Medulla oblongata (tissue), 1 donor: ENCODE results near the gene GRIK1.

ENCODE experiments used
- DNase-seq: peaks from one replicate; pipeline ENCODE4 v3.0.0-alpha.2; 2015; ENCODE audit errors: extremely low spot score

The GRIK1 gene

DNA sequence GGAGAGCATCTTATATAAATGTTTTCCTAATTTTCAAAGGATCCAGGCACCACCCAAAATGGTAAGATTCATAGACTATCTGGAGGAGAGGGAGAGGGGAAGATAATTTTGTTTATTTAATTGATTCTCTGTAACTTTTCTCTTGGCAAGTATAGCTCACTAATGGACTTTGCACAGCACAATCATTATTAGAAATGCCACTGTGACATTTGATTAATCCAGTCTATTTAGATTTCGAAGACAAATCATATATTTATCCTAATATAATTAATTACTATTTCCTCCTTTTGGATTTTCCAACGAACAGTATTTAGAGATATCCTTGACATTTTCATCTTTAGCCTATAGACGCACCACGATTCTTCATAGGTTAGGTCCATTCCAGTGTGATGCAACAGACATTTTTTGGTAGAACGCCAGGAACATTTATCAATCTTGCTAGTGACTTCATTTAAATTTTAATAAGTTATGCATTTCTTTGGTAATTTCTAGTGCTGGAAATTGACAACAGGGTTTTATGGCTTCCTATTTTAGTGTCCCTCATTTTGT is 152.4 kb downstream of the GRIK1 start:
- DNase-seq, result no peak

DNA sequence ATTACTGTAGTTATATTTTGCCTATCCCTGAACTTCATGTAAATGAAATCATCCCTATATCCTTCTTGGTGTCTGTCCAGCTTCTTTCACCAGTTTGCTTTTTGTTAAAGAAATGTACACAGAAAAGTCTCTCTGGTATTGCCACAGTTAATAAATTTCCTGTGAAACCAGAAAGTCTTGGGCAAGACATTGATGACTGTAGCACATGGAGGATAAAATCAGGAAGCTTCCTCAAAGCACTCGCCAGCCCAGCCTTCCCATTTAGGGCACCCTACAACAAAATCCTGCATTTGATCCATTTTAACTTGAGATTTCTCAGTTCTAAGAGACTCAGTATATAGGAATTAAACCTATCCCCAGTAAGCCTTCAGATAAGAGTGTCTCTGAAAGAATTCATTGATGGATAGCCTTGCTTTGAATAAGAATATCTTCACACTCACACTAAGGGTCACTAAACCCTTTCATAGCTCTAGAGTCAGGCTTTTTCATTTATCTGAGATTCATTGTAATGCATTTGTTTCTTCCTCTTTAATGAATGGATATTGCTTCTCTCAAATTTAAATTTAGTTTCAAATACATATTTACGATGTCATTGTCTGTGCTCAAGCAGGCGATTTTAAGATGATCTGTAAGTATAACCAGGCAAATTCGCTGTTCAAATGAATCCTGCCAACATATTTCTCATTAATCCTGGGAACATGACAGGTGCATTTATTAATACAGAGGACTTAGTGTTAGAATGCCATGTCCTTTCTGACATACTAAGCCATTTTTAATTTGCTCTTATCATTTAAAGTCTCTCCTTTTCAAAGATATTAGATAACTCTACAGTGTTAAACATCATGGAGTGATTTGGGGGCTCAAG is 153.1 kb downstream of the GRIK1 start:
- no peak for DNase-seq

DNA sequence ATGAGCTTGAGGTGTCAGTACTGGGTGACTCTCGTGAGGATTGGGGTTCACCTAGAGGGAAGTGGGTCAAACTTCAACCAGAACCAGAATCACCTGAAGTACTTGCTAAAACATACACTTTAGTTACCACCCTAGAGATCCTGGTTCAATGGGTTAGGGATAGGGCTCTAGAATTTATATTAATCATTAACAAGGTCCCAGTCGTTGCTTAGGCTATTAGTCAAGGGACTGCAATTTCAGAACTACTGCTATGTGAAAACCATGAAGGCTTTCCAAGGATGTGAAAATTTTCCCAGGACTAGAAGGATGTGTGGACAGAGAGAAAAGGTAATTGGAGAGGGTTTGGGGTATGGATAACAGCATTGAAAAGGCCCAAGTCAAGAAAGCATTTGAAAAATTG is 162.6 kb downstream of the GRIK1 start:
- no peak for DNase-seq

DNA sequence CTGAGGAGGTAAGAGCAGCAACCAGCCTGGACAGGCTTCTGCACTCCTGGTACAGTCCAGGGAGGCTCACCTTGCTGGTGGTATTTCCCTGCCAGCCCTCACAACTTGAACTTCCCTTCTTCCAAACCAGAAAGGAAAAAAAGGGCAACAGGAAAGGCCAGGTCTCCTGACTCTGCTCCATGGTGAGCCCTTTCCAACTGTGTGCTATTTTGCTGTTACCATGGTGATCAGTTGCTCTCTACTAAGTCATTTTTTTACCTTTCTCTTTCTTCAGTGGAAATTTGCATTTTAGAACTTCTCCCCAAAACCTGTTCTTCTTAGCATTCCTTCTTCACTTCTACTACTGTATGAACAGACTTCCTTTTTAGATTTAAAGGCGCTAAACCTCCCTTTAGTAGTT is 164.3 kb downstream of the GRIK1 start:
- no peak for DNase-seq

DNA sequence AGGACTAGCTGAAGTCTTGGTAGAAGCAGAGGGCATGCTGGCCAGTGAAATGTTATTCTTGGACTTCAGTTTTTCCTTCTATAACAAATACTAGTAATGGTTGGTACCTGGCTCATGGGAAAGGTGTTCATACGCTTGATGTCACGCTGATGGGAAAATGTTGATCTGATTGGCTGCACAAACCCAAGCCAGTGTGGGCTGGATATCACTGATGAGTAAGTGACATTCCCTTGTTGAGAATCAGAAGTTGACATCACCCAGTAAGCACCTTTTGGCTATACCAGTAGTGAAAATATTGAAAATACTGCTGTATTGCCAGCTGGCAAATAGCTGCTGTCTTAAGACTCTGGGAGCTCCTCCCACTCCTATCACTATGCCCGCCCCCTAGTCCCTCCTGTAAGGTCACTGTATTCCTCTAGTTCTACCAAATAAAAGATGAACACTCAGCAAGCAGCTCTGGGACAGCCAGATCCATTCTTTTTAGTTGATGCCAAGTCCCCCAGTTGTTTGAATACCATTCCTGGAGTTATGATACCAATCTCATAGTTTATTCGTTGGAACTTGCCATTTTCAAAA is 168.2 kb downstream of the GRIK1 start:
- no peak for DNase-seq

DNA sequence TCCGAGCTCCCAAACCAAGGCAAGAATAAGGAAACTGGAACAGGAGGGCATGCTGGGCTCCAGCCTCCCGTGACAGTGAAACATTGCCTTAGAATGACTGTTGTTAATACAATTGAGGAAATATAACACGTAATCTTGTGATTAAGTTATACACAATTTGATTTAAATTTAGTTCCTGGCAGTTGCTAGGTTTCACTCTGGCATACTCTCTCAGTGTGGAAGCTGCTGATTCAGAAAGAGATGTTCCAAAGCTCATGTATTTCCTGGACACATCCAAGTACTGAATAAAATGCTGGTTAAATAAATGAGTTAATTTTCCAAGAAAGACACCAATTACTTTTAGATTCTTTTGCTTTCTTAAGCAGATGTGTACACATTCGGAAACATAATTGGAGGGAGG is 176.1 kb downstream of the GRIK1 start:
- DNase-seq, result no peak

DNA sequence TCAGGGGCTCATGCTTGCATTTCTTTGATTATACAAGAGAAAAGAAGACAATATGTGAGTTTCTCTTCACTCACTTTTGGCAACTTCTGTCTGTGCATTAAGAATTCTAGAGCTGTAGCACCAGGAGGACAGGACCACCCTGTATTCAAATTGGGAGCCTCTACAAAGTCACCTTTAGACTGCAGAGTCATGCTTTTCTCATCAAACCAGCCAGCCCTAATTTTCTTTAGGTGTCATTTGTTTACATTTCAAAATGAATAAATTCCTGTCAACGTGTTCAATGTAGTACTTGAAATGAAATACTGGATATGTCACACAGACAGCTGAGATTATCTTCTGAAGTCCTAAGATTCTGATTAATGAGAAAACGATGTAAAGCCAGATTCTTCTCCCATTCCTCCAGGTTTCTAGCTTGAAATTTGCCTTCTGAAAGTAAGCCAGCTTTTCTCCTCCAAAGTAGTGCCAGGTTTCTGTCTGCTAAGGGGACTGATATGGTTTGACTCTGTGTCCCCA is 177.2 kb downstream of the GRIK1 start:
- no peak for DNase-seq

DNA sequence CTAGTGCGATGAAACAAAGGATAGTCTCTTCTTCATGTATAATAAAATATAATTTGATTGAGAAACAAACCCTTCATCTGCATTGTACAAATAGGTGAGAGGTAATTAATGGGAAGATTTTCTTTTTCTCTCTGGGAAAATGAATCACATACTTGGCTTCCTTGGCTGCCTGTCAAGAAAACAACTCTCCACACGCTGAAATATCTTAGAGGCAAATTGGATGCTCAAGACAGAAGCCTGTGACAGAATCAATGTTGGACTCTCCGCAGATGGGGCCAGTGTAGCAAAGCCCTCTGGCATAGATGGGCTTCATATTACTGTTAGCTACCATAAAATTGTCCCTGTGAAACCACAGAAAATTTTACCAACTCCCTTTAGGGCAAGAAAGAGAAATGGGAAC is 186.6 kb downstream of the GRIK1 start:
- DNase-seq, result no peak

DNA sequence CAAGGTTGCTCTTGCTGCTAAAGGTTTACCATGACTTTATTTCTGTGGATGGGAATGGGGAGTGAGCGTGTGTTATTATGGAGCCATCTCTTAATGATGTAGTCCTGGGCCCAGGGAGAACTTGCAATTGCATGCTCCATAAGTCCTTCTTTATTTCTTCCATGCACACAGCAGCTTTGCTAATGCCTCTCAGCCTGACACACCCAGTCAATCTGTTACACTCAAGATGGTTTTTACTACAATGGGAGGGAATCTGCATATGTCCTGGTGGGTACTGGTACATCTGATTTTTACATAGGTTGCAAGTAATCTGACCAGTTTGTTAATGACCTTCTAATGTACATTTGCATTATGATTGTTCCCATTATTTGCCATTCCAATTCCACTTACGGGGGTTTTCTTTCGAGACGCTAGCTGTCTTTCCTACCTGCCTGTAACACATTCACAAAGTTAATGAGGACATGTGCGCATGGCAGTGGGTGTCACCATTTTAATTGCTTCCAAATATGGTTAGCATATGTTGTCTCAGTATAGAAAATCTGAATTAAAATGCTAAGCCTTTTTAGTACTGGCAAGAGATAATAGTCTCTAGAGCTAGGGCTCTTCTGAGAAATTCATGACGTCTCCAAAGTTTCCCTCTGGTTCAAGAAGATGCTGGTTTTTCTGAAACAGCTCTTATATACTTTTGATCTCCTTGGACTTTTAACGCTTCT is 188.2 kb downstream of the GRIK1 start:
- no peak for DNase-seq

DNA sequence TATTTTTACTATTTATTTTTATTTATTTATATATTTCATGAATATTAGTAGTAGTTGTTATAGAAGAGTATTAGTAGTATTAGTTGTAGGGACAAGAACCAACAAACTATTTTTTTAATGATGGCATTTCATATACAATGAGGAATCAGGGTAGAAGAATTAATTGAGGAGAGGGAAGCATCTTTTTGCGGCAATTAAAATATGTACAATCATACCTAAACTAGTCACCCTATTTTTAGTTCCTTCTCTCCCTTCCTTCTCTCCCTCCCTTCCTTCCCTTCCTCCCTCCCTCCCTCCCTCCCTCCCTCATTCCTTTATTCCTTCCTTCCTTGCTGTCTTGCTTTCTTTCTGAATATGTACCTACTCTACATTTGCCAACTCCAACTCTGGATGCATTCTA is 189.8 kb downstream of the GRIK1 start:
- DNase-seq, result no peak

DNA sequence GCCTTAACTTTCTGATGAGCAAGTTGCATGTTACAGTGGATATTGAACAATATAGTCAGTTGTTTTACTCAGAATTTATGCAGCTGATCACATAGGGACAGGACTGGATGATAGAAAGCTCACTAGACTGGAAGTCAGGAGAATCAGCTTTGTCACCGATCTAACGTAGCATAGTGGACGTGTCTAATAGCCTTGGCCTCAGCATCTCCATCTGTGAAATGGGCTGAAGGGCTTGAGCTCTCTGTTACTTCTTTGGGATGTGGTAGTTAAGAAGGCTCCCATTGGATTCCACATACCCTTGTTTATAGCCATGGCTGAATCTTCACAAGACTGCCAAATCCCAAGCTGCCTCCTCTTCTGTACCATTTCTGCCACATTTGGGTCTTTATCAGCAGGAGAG is 190.6 kb downstream of the GRIK1 start:
- DNase-seq, result peak; percentile 9

DNA sequence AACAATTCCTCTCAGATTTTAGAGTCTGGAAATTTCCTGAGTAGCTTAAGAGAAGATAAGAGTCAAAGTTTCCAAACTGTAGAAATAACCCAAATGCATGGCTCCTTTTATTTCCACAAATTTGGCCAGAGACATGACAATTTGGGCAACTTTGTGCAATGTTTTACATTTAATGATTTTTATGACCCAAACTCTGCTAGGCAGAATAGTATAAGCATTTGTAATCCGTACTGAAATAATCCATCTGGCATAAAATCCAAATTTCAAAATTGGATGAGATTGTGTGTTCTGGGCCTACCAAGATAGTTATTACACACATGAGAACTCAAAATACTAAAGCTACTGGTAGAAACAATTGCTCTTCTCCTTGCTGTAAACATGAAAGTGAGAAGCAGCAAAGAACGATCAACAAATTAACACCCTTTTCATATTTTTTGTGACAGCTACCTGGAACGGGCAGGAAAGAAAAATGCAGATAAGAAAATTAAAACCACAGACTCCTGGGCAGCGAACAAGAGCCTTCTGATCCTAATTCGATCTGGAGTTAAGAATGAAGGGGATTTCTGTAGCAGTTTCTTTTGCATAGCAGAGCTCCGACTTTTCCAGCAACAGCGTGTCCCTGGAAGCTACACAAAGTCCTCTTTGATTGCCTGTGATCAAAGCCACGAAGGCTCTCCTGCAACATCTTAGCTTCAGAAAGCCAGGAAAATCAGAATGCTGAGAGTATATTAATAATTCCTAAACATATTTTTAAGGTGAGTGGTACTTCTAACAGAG is 191.2 kb downstream of the GRIK1 start:
- peak; percentile 69 for DNase-seq

DNA sequence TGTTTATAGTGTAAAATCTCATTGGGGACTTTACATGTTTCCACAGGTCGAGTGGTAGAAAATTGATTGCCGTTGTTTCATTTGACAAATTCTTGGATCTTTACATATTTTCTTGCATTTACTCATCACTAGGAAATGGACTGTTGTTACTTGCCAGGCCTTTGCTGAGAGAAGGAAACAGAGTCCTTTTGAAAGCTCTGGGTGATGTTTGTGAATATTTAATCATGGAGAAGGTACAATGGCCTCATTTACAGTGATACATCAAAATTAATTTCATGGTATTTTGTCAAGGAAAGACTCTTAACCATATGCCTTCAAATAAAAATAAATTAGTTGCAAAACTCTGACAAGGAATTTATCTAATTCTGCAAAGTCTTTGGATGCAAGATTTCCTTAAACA is 198.0 kb downstream of the GRIK1 start:
- DNase-seq, result peak; percentile 37

DNA sequence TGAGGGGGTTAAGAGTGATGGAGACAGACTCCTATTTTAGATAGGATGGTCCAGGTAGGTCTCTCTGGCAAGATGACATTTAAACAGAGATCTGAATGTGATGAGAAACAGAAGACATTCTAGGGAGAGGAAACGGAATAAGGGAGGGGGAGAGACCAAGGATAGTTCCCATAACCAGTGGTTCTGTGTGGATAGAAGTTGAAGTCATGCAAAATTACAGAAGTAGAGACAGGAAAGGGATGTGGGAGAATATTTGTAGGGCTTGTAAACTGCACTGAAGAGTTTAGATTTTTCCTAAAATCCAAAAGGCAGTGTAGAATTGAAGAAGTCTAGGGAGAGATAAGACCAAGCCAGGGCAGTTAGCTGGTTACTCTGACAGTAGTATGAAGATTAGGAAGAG is 200.6 kb downstream of the GRIK1 start:
- DNase-seq, result no peak

DNA sequence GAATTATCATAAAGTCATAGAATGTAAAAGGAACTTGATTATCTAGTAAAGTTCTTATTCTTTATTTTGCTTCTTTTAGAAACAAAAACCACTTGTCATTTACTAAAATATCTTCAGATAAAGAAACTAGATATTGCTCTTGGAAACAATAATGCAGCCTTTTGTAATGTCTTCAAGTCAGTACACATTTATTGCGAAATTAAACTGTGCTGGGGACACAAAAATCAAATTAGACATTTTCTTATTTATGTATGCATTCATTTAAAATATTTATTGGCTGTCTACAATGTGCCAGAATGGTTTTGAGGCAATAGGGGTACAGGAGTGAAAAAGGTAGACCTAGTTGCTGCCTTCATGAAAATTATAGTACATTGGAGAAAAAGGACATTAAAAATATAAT is 201.1 kb downstream of the GRIK1 start:
- no peak for DNase-seq

DNA sequence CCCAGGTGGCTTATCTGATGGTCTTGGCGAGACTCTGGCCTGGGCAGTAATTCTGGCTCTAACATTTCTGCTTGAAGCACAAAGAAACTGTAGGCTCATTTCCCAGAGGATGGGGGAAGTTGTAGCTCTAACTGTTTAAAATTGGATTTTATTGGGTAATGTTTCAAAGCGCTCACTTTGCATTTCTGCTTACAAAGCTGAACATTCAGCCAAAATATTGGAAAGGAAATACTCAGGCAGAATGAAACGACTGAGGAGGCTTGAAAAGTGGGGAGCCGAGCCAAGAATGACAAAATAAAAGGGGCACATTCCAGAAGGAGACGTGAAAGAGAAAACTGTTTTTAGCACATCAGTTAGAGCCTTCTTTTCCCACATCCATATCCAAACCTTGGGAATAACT is 202.6 kb downstream of the GRIK1 start:
- DNase-seq, result peak; percentile 59

DNA sequence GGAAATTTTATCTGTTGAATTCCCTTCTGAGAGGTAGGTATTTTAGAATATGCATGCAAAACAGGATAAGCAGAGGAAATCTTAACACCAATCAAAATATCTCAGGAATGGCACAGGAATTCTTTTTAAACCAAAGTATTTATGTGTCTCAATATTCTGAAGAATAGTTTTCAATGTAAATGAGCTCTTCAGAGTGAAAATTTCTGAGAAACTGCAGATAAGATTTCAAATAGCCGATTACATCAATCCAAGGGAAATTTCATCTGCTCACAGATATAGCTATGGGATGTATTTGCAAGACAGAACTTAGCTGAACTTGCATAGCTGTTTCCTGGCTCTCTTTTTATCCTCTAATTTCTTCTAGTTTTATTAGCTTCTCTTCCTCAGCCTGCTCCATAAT is 209.5 kb downstream of the GRIK1 start:
- no peak for DNase-seq

DNA sequence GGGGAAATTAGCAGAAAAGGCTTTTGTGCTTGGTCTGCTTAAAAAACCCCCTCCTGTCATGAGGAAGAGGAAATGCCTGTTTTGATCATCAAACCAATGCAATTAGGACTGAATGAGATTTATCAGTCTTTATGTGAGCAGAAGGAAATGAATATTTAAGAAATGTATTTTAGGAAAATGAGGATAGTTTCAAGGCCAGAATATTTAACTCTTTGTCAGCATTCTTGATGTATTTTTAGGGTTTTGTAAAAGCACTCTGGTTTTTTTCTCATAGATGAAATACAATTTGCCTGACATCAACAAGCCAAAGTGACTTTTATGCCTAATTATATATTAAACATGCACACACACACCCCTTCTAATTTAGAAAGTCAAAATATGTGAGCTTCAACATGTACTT is 213.8 kb downstream of the GRIK1 start:
- DNase-seq, result no peak

DNA sequence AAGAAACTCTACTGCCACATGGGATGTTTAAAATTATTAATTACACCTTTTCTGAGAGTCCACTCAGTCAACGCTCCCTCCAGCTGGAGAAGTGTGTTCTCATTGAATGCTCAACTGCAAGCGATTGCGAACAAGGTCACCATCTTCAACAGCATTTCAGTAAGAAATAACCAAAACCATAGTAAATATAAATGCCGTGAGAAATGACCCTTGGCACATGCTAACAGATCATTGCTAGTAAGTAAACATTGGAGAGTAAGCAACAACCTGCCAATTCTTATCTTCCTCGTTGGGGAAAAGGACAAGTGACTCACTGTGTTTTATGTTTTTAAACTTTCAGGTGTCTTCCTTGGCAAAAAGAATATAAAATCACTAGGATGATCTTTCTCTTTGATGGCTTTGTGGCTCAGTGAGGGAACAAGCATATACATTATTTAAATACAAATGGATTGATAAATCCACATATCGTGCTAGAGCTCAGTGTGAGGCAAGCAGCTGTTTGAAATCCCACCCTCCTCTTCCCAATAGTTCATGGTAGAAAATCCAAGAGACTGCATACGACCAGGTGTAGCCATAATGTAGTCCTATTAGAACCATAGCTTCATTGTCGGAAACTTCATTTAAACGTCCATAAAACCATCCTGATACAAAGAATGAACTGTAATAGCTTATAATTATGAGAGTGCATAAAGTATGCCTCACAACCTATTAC is 214.6 kb downstream of the GRIK1 start:
- no peak for DNase-seq

DNA sequence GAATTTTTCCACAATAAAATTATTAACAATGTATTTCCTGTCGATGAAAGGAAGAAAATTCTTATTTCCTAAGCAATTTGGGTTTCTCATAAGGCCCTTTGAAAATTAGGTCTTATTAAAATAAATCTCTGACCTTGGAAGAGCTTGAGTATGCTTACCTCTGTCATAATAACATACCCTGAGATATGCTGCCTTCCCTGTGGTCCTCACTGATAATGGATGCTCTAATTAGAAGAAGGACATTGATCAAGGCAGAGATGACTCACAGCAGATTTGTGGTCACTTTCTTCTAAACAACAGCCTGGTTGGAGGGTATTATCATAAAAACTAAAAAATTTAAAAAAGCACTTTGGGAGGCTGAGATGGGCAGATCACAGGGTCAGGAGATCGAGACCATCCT is 217.8 kb downstream of the GRIK1 start:
- DNase-seq, result no peak

DNA sequence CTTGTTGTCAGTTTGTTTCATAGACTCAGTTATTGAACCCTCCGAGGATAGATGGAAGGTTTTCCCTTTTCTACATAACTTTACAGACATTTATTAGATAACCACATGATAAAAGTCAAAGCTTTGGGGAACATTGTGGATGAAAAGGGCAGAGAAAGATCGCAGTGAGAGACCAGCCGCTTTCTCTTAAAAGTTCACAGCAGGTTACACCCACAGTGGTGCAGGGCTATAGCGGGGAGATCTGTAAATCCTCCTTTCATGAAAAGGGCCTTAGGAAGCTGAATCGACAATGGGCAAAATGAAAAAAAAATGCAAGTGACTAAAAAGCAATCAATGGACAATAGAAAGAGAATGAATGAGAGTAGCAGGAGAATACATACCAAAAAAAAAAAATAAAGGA is 218.6 kb downstream of the GRIK1 start:
- DNase-seq, result no peak
